ENCODE measurements around the gene SYT1. TPM values are rescaled to one million over a fixed set of nuclear protein-coding genes. Genes with fewer than 3 reads are reported as not detected.

Gene SYT1
- total and polyA plus RNA-seq, 2 experiments from 2014 or later, result 48.7 to 51.7 TPM

DNA sequence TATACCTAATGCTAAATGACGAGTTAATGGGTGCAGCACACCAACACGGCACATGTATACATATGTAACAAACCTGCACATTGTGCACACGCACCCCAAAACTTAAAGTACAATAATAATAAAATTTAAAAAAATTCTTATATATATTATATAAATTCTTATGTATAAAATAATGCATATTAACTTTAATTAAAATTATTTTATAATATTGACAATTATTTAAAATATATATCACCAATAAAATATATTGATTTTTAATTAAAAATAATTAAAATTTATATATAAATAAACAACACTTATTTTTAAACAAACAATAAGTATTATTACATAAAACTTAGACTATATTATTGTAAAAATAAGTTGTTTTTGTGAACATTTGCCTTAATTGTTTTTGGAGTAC is 188.8 kb downstream of the SYT1 start:
- Histone ChIP-seq H3K27me3 (ENCODE audit: insufficient read depth) (no peaks in the 10 kb centered on the region), H3F3A (replicated peaks; ENCODE audit: low read depth) (no peaks in the 10 kb centered on the region), H2AFZ (no peak overlapping the region), H3K79me2 (replicated peaks; ENCODE audit: insufficient read depth) (no peaks in the 10 kb centered on the region), H3K4me2 (no peak overlapping the region), H3K9me2 (ENCODE audit: insufficient read depth) (no peaks in the 10 kb centered on the region), H3K4me1 (ENCODE audit: insufficient read depth) (no peaks in the 10 kb centered on the region), H4K20me1 (replicated peaks; ENCODE audit: insufficient read depth) (no peaks in the 10 kb centered on the region), H3K27ac (ENCODE audit: low read depth) (no peak overlapping the region), H3K36me3 (ENCODE audit: insufficient read depth) (no peaks in the 10 kb centered on the region), H3K4me3 (no peak overlapping the region)
- TF ChIP-seq ZNF114 (CRISPR knock-in tag; IDR thresholded peaks at IDR 0.05), result no peak
- no peak for TF ChIP-seq ZNF331 (CRISPR knock-in tag; IDR thresholded peaks at IDR 0.05; ENCODE audit: low read depth)
- TF ChIP-seq, protein P1, sequence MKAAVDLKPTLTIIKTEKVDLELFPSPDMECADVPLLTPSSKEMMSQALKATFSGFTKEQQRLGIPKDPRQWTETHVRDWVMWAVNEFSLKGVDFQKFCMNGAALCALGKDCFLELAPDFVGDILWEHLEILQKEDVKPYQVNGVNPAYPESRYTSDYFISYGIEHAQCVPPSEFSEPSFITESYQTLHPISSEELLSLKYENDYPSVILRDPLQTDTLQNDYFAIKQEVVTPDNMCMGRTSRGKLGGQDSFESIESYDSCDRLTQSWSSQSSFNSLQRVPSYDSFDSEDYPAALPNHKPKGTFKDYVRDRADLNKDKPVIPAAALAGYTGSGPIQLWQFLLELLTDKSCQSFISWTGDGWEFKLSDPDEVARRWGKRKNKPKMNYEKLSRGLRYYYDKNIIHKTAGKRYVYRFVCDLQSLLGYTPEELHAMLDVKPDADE (IDR thresholded peaks at IDR 0.05), result no peak
- no peak for TF ChIP-seq POLR2AphosphoS5 (IDR thresholded peaks at IDR 0.05; ENCODE audit: low read depth)
- no peak for TF ChIP-seq EZH2 (IDR thresholded peaks at IDR 0.05; ENCODE audit: low read depth, unreplicated experiment)
- TF ChIP-seq, protein P2, sequence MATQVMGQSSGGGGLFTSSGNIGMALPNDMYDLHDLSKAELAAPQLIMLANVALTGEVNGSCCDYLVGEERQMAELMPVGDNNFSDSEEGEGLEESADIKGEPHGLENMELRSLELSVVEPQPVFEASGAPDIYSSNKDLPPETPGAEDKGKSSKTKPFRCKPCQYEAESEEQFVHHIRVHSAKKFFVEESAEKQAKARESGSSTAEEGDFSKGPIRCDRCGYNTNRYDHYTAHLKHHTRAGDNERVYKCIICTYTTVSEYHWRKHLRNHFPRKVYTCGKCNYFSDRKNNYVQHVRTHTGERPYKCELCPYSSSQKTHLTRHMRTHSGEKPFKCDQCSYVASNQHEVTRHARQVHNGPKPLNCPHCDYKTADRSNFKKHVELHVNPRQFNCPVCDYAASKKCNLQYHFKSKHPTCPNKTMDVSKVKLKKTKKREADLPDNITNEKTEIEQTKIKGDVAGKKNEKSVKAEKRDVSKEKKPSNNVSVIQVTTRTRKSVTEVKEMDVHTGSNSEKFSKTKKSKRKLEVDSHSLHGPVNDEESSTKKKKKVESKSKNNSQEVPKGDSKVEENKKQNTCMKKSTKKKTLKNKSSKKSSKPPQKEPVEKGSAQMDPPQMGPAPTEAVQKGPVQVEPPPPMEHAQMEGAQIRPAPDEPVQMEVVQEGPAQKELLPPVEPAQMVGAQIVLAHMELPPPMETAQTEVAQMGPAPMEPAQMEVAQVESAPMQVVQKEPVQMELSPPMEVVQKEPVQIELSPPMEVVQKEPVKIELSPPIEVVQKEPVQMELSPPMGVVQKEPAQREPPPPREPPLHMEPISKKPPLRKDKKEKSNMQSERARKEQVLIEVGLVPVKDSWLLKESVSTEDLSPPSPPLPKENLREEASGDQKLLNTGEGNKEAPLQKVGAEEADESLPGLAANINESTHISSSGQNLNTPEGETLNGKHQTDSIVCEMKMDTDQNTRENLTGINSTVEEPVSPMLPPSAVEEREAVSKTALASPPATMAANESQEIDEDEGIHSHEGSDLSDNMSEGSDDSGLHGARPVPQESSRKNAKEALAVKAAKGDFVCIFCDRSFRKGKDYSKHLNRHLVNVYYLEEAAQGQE (IDR thresholded peaks at IDR 0.05; ENCODE audit: unreplicated experiment), result no peak
- TF ChIP-seq JUNB (IDR thresholded peaks at IDR 0.05; ENCODE audit: unreplicated experiment), result no peak
- TF ChIP-seq EZH2phosphoT487 (IDR thresholded peaks at IDR 0.05; ENCODE audit: unreplicated experiment), result no peak
- no peak for TF ChIP-seq CREB1 (CRISPR knock-in tag; IDR thresholded peaks at IDR 0.05; ENCODE audit: low read depth)
- no peak for ATAC-seq
- Mint-ChIP-seq H3K9me3 (no peaks in the 10 kb centered on the region), H3K27me3 (ENCODE audit: insufficient read depth, low read depth, poor library complexity) (no peaks in the 10 kb centered on the region), H3K27ac (no peak overlapping the region), H3K4me1 (no peaks in the 10 kb centered on the region), H3K4me3 (no peak overlapping the region), H3K36me3 (ENCODE audit: low read depth) (no peaks in the 10 kb centered on the region; the same call in 2 of the 3 replicates)
- no peak for DNase-seq (ENCODE audit: low spot score)

DNA sequence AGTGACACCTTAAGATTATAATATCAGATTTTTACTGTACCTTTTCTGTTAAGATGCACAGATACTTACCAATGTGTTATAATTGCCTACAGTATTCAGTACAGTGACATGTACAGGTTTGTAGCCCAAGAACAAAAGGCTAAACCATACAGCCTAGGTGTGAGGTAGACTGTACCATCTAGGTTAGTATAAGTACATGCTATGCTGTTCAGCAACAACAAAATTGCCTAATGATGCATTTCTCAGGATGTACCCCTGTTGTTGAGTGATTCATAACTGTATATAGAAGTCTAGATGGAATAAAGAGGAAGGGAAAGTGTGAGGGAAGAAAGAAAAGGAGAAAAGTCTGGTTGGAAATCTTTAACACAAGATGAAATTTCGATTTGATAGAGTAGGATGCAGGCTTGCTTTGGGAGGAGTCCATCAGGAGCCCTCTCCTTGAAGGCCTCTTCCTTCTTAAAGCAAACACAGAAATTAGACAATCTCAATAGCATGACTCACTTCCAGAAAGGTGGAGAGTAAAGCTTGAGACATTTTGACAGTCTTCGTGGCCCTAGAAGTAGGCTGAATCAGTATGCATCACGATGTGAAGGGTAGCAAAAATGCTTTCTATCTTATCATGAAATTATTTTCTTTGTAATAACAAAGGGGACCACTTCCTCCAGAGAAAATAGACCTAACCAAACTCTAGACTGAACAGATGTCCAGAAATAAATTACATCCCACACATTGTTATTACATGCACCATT is 191.5 kb downstream of the SYT1 start:
- no peaks in the 10 kb centered on the region for H3K9me3 Mint-ChIP-seq
- Histone ChIP-seq H3K4me3 (no peak overlapping the region), H3K36me3 (ENCODE audit: insufficient read depth) (no peaks in the 10 kb centered on the region), H3K4me1 (ENCODE audit: insufficient read depth) (peaks cover 13% of the 10 kb centered on the region), H3K79me2 (replicated peaks; ENCODE audit: insufficient read depth) (no peaks in the 10 kb centered on the region), H3K27ac (ENCODE audit: low read depth) (no peak overlapping the region; the same call in 1 of the 2 replicates), H3K4me2 (no peak overlapping the region), H2AFZ (no peak overlapping the region), H3F3A (replicated peaks; ENCODE audit: low read depth) (no peaks in the 10 kb centered on the region), H3K27me3 (ENCODE audit: insufficient read depth) (no peaks in the 10 kb centered on the region), H3K9me2 (ENCODE audit: insufficient read depth) (no peaks in the 10 kb centered on the region), H4K20me1 (replicated peaks; ENCODE audit: insufficient read depth) (no peaks in the 10 kb centered on the region)
- H3K27ac Mint-ChIP-seq, result no peak overlapping the region
- ATAC-seq, result no peak
- no peaks in the 10 kb centered on the region; the same call in 2 of the 3 replicates for H3K36me3 Mint-ChIP-seq (ENCODE audit: low read depth)
- H3K4me1 Mint-ChIP-seq, result peaks cover 3% of the 10 kb centered on the region; the same call in 2 of the 3 replicates
- peaks cover 2% of the 10 kb centered on the region for H3K27me3 Mint-ChIP-seq (ENCODE audit: insufficient read depth, low read depth, poor library complexity)
- DNase-seq (ENCODE audit: low spot score), result no peak
- no peak overlapping the region for H3K4me3 Mint-ChIP-seq
- TF ChIP-seq EZH2phosphoT487 (IDR thresholded peaks at IDR 0.05; ENCODE audit: unreplicated experiment), result no peak
- TF ChIP-seq, protein P3, sequence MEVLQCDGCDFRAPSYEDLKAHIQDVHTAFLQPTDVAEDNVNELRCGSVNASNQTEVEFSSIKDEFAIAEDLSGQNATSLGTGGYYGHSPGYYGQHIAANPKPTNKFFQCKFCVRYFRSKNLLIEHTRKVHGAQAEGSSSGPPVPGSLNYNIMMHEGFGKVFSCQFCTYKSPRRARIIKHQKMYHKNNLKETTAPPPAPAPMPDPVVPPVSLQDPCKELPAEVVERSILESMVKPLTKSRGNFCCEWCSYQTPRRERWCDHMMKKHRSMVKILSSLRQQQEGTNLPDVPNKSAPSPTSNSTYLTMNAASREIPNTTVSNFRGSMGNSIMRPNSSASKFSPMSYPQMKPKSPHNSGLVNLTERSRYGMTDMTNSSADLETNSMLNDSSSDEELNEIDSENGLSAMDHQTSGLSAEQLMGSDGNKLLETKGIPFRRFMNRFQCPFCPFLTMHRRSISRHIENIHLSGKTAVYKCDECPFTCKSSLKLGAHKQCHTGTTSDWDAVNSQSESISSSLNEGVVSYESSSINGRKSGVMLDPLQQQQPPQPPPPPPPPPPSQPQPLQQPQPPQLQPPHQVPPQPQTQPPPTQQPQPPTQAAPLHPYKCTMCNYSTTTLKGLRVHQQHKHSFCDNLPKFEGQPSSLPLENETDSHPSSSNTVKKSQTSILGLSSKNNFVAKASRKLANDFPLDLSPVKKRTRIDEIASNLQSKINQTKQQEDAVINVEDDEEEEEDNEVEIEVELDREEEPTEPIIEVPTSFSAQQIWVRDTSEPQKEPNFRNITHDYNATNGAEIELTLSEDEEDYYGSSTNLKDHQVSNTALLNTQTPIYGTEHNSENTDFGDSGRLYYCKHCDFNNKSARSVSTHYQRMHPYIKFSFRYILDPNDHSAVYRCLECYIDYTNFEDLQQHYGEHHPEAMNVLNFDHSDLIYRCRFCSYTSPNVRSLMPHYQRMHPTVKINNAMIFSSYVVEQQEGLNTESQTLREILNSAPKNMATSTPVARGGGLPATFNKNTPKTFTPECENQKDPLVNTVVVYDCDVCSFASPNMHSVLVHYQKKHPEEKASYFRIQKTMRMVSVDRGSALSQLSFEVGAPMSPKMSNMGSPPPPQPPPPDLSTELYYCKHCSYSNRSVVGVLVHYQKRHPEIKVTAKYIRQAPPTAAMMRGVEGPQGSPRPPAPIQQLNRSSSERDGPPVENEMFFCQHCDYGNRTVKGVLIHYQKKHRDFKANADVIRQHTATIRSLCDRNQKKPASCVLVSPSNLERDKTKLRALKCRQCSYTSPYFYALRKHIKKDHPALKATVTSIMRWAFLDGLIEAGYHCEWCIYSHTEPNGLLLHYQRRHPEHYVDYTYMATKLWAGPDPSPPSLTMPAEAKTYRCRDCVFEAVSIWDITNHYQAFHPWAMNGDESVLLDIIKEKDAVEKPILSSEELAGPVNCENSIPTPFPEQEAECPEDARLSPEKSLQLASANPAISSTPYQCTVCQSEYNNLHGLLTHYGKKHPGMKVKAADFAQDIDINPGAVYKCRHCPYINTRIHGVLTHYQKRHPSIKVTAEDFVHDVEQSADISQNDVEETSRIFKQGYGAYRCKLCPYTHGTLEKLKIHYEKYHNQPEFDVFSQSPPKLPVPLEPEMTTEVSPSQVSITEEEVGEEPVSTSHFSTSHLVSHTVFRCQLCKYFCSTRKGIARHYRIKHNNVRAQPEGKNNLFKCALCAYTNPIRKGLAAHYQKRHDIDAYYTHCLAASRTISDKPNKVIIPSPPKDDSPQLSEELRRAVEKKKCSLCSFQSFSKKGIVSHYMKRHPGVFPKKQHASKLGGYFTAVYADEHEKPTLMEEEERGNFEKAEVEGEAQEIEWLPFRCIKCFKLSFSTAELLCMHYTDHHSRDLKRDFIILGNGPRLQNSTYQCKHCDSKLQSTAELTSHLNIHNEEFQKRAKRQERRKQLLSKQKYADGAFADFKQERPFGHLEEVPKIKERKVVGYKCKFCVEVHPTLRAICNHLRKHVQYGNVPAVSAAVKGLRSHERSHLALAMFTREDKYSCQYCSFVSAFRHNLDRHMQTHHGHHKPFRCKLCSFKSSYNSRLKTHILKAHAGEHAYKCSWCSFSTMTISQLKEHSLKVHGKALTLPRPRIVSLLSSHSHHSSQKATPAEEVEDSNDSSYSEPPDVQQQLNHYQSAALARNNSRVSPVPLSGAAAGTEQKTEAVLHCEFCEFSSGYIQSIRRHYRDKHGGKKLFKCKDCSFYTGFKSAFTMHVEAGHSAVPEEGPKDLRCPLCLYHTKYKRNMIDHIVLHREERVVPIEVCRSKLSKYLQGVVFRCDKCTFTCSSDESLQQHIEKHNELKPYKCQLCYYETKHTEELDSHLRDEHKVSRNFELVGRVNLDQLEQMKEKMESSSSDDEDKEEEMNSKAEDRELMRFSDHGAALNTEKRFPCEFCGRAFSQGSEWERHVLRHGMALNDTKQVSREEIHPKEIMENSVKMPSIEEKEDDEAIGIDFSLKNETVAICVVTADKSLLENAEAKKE (CRISPR knock-in tag; IDR thresholded peaks at IDR 0.05), result no peak
